ENCODE data around the gene THBS2. TPM values are rescaled to one million over a fixed set of nuclear protein-coding genes. Genes with fewer than 3 reads are reported as not detected.
"Not testable (repeated sequence)": the region's sequence is repeated elsewhere in the genome, so short reads cannot be mapped to it uniquely, and the experiment has no call there.

The THBS2 gene
- total and polyA plus RNA-seq, 11 donors: 1.9 to 51.7 (median 15.9) TPM

- TF ChIP-seq, protein P1, sequence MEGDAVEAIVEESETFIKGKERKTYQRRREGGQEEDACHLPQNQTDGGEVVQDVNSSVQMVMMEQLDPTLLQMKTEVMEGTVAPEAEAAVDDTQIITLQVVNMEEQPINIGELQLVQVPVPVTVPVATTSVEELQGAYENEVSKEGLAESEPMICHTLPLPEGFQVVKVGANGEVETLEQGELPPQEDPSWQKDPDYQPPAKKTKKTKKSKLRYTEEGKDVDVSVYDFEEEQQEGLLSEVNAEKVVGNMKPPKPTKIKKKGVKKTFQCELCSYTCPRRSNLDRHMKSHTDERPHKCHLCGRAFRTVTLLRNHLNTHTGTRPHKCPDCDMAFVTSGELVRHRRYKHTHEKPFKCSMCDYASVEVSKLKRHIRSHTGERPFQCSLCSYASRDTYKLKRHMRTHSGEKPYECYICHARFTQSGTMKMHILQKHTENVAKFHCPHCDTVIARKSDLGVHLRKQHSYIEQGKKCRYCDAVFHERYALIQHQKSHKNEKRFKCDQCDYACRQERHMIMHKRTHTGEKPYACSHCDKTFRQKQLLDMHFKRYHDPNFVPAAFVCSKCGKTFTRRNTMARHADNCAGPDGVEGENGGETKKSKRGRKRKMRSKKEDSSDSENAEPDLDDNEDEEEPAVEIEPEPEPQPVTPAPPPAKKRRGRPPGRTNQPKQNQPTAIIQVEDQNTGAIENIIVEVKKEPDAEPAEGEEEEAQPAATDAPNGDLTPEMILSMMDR (IDR thresholded peaks at IDR 0.05): no peak
- TF ChIP-seq POLR2A (IDR thresholded peaks at IDR 0.05): no peak
- ATAC-seq (no peak), DNase-seq (no peak)
- Histone ChIP-seq H3K9me3 (no peaks in the 10 kb centered on the region), H3K4me1 (peaks cover 0 to 11% (median 0%) of the 10 kb centered on the region in 12 donors), H3K27ac (no peak overlapping the region), H3K4me3 (no peak overlapping the region), H3K27me3 (no peaks in the 10 kb centered on the region), H3K36me3 (no peaks in the 10 kb centered on the region)
- intact Hi-C loops (cut with DNase I): no loop called here
- WGBS, 4 donors: 87 to 91% (median 89%) methylated on average over 20 of the region's 20 CpGs
Measured at GRCh38 chr6:169185011-169185521, 68.6 kb downstream of the THBS2 start.

GRCh38 chr6:169184419-169184818, 69.2 kb downstream of the THBS2 start:
- Histone ChIP-seq H3K4me1 (peaks cover 0 to 5% (median 0%) of the 10 kb centered on the region in 12 donors), H3K36me3 (no peaks in the 10 kb centered on the region), H3K27ac (no peak overlapping the region), H3K9me3 (no peaks in the 10 kb centered on the region), H3K4me3 (no peak overlapping the region), H3K27me3 (no peaks in the 10 kb centered on the region)
- no peak for ATAC-seq
- TF ChIP-seq, protein P1 (IDR thresholded peaks at IDR 0.05): no peak
- TF ChIP-seq POLR2A (IDR thresholded peaks at IDR 0.05): no peak
- 94 to 96% (median 95%) methylated on average over 3 of the region's 3 CpGs for WGBS, 4 donors
- DNase-seq: no peak
- intact Hi-C loops (cut with DNase I): no loop called here

DNA sequence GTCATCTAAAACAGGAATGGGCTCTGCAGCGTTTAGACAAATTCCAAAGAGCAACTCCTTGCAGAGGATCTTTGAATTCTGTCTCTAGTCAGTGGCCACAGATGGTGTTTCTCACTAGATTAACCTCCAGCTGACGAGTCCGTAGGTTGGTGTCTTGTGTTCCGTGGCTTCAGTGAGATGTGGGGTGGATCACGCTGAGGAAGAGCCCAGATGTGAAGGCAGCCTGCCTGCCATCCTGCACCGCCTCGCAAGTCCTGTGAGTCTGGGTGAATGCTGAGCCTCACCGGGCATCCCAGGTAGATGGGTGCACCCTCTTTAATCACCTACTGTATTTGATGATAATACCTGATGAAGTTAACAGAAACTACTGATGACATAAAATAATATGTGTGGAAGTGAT, 70.4 kb downstream of the THBS2 start:
- Histone ChIP-seq H3K4me3 (no peak overlapping the region), H3K27me3 (no peaks in the 10 kb centered on the region), H3K4me1 (peaks cover 0 to 2% (median 0%) of the 10 kb centered on the region in 12 donors), H3K27ac (no peak overlapping the region), H3K36me3 (no peaks in the 10 kb centered on the region), H3K9me3 (no peaks in the 10 kb centered on the region)
- TF ChIP-seq, protein P1 (IDR thresholded peaks at IDR 0.05): no peak
- no peak for TF ChIP-seq POLR2A (IDR thresholded peaks at IDR 0.05)
- WGBS, 4 donors: 63 to 84% (median 81%) methylated on average over 5 to 8 of the region's 8 CpGs
- ATAC-seq: no peak
- DNase-seq: no peak
- intact Hi-C loops (cut with DNase I): no loop called here

GRCh38 chr6:169179831-169180230, 73.8 kb downstream of the THBS2 start:
- H3K27me3 ChIP-seq; H3K4me1 ChIP-seq; ATAC-seq; DNase-seq; H3K9me3 ChIP-seq; intact Hi-C loops (cut with DNase I); H3K36me3 ChIP-seq; H3K4me3 ChIP-seq; H3K27ac ChIP-seq: not testable (repeated sequence)
- WGBS, 4 donors: 92 to 100% (median 97%) methylated on average over 1 of the region's 1 CpG
